Measurements from ENCODE around the gene SCRN1.

DNA sequence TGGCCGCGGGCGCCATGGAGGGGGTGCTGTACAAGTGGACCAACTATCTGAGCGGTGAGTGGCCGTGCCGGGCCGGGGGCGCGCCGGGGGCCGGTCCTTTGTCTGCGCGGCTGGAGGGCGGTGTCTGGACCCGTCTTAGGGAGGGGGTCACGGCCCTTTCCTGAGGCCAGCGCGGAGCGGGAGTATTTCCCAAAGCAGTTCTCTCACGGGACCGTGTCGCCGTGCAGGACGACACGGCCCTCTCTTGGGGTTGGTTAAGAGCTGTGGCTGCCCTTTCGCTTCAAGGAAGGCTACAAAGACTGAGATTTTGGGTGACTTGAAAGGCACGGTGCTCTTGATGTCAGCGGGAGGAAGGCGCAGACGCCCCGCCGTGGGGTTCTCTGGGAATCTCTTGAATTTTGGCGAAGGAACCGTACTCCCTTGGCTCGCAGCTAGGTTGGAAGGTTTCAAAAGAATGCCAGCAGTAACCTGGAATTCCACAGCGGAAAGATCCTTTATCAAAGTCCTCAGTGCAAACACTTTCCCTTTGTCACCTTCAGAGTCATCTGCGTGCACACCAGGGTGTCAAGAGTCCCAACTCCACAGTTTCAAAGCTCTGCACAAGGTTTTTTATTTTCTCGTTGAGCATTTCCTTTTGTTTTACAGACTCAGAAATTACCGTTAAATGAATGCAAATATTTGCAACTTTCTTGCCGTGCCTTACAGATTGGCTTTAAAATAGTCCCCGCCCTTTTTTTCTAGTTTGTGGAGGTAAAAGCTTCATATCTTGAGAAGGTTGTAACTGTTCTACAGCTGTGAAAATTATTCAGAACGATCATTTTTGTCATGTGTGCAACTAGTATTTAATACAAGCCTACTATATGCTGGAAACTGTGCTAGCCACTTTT, 39.4 kb upstream of the SCRN1 start:
- TF ChIP-seq, protein P1, sequence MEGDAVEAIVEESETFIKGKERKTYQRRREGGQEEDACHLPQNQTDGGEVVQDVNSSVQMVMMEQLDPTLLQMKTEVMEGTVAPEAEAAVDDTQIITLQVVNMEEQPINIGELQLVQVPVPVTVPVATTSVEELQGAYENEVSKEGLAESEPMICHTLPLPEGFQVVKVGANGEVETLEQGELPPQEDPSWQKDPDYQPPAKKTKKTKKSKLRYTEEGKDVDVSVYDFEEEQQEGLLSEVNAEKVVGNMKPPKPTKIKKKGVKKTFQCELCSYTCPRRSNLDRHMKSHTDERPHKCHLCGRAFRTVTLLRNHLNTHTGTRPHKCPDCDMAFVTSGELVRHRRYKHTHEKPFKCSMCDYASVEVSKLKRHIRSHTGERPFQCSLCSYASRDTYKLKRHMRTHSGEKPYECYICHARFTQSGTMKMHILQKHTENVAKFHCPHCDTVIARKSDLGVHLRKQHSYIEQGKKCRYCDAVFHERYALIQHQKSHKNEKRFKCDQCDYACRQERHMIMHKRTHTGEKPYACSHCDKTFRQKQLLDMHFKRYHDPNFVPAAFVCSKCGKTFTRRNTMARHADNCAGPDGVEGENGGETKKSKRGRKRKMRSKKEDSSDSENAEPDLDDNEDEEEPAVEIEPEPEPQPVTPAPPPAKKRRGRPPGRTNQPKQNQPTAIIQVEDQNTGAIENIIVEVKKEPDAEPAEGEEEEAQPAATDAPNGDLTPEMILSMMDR (conservative IDR thresholded peaks at IDR 0.05 in 1 of 2, IDR thresholded peaks at IDR 0.05 in 1 of 2; ENCODE audit: low read depth in 1 of 2, low read length in 2 of 2), result peak in 1 of 2 donors; percentile 7
- TF ChIP-seq EZH2 (IDR thresholded peaks at IDR 0.05; ENCODE audit: low read length, missing control alignments), result no peak

Data from fibroblast of lung (primary cell).